SK-N-SH (cell line): ENCODE results near the gene TRA2B. TPM values are rescaled to one million over a fixed set of nuclear protein-coding genes. Genes with fewer than 3 reads are reported as not detected.
A peak's percentile ranks its signal among the peaks of the same experiment; 100 is the strongest.

Experiments used
- CTCF ChIA-PET: fragments of 300-600, 350-600 bp; formaldehyde crosslinking; extraction: SDS; loops from one replicate; lab custom pipeline; 2021; lab: Yijun Ruan, JAX
- POLR2A ChIA-PET: fragments of 350-600 bp; sonication (Branson Sonifier 250); formaldehyde crosslinking; extraction: SDS; loops from one replicate; lab custom pipeline; 2020; ENCODE audit warnings: antibody characterized with exemption, inconsistent platforms; lab: Yijun Ruan, JAX
- DNase-seq: peaks from one replicate; pipeline ENCODE4 v3.0.0; 2012
- H2AFZ ChIP-seq: fragments of 200-600 bp; sonication (generic); 2 replicates; pipeline ENCODE4 v1.8.1; 2016; ENCODE audit warnings: antibody characterized with exemption, mild to moderate bottlenecking, low read depth
- H3F3A ChIP-seq: fragments of 200-600 bp; sonication (generic); replicated peaks from 2 replicates; pipeline ENCODE3; 2016; ENCODE audit warnings: antibody characterized with exemption, mild to moderate bottlenecking; ENCODE audit not compliant: insufficient read depth
- H3K27ac ChIP-seq, 2 experiments: fragments of 200-500 bp in 1 of 2; fragments of 200-600 bp in 1 of 2; sonication (Bioruptor generic) in 1 of 2; sonication (generic), shearing (Covaris generic) in 1 of 2; 2 replicates each; pipeline versions ENCODE4 v1.5.1 to v1.6.1; 2014 to 2016; ENCODE audit warnings: low read depth in 2 of 2, inconsistent platforms in 1 of 2, low read length in 1 of 2, mild to moderate bottlenecking in 1 of 2, mixed read lengths in 1 of 2
- H3K27me3 ChIP-seq: fragments of 200-600 bp; sonication (generic), shearing (Covaris generic); 2 replicates; pipeline ENCODE4 v1.6.1; 2016; ENCODE audit warnings: mixed run types; ENCODE audit not compliant: insufficient read depth
- H3K36me3 ChIP-seq, 2 experiments: fragments of 200-500 bp in 1 of 2; fragments of 200-600 bp in 1 of 2; sonication (Bioruptor generic) in 1 of 2; sonication (generic) in 1 of 2; replicated peaks in 1 of 2; 2 replicates each; pipeline versions ENCODE3 to v1.5.1; 2014 to 2016; ENCODE audit warnings: low read length in 1 of 2, mild to moderate bottlenecking in 1 of 2; ENCODE audit not compliant: insufficient read depth in 2 of 2, control insufficient read depth in 1 of 2
- H3K4me1 ChIP-seq, 2 experiments: fragments of 200-500 bp in 1 of 2; fragments of 200-600 bp in 1 of 2; sonication (Bioruptor generic) in 1 of 2; sonication (generic), shearing (Covaris generic) in 1 of 2; 2 replicates each; pipeline versions ENCODE4 v1.5.1 to v1.6.1; 2014 to 2016; ENCODE audit warnings: low read depth in 1 of 2, low read length in 1 of 2, mixed run types in 1 of 2; ENCODE audit not compliant: insufficient read depth in 2 of 2, control insufficient read depth in 1 of 2
- H3K4me2 ChIP-seq: fragments of 200-600 bp; sonication (generic), shearing (Covaris generic); 2 replicates; pipeline ENCODE4 v1.6.1; 2017; ENCODE audit warnings: mixed run types
- H3K4me3 ChIP-seq, 2 experiments: fragments of 200-500 bp in 1 of 2; fragments of 200-600 bp in 1 of 2; sonication (Bioruptor generic) in 1 of 2; sonication (generic), shearing (Covaris generic) in 1 of 2; 2 replicates each; pipeline versions ENCODE4 v1.5.1 to v1.8.1; 2014 to 2016; ENCODE audit warnings: low read depth in 2 of 2, inconsistent platforms in 1 of 2, low read length in 1 of 2, mild to moderate bottlenecking in 1 of 2, mixed read lengths in 1 of 2, moderate library complexity in 1 of 2
- H3K79me2 ChIP-seq: fragments of 200-600 bp; sonication (generic); 2 replicates; pipeline ENCODE4 v1.8.1; 2017; ENCODE audit warnings: mild to moderate bottlenecking; ENCODE audit not compliant: insufficient read depth
- H3K9ac ChIP-seq: fragments of 200-600 bp; sonication (generic); 2 replicates; pipeline ENCODE4 v1.6.1; 2017; ENCODE audit warnings: mixed run types
- H3K9me2 ChIP-seq: fragments of 200-600 bp; sonication (generic); 2 replicates; pipeline ENCODE4 v1.6.1; 2017; ENCODE audit warnings: mixed run types
- H3K9me3 ChIP-seq: fragments of 200-600 bp; sonication (generic); 2 replicates; pipeline ENCODE4 v1.6.1; 2017; ENCODE audit warnings: mixed run types, mild to moderate bottlenecking, moderate library complexity
- H4K20me1 ChIP-seq: fragments of 200-600 bp; sonication (generic); 2 replicates; pipeline ENCODE4 v1.6.1; 2017; ENCODE audit warnings: mild to moderate bottlenecking, mixed run types; ENCODE audit not compliant: insufficient read depth
- CTCF ChIP-seq: fragments of 200-600 bp; sonication (generic); IDR thresholded peaks from 2 replicates; pipeline ENCODE4 v1.6.1; 2017; ENCODE audit warnings: antibody characterized with exemption, mild to moderate bottlenecking, moderate library complexity
- ELF1 ChIP-seq: IDR thresholded peaks from 2 replicates; pipeline ENCODE4 v1.4.0; 2012
- EP300 ChIP-seq, 2 experiments: IDR thresholded peaks; 2 replicates each; pipeline versions ENCODE4 v1.4.0 to v1.6.1; 2012; ENCODE audit warnings: borderline replicate concordance in 1 of 2, low read depth in 1 of 2, low read length in 1 of 2
- FOSL2 ChIP-seq: IDR thresholded peaks from 2 replicates; pipeline ENCODE4 v1.4.0; 2012; ENCODE audit warnings: low read depth, mild to moderate bottlenecking, moderate library complexity, borderline replicate concordance
- GABPA ChIP-seq: IDR thresholded peaks from 2 replicates; pipeline ENCODE4 v1.4.0; 2012; ENCODE audit warnings: low read depth, mild to moderate bottlenecking
- GATA2 ChIP-seq: sonication (generic); formaldehyde crosslinking; IDR thresholded peaks from 2 replicates; pipeline ENCODE4 v1.5.0; 2020; ENCODE audit warnings: mild to moderate bottlenecking, missing genetic modification reagents
- IRF3 ChIP-seq: fragments of 150-350 bp; IDR thresholded peaks from 2 replicates; pipeline ENCODE4 v1.6.1; 2016; ENCODE audit warnings: mild to moderate bottlenecking, low read depth, low read length
- JUND ChIP-seq: IDR thresholded peaks from 2 replicates; pipeline ENCODE4 v1.4.0; 2012
- MAX ChIP-seq: IDR thresholded peaks from 2 replicates; pipeline ENCODE4 v1.4.0; 2012; ENCODE audit warnings: low read depth
- MEF2A ChIP-seq: IDR thresholded peaks from 2 replicates; pipeline ENCODE4 v1.4.0; 2012; ENCODE audit warnings: low read depth, borderline replicate concordance
- MXI1 ChIP-seq: IDR thresholded peaks from 2 replicates; pipeline ENCODE4 v1.6.1; 2012; ENCODE audit warnings: mild to moderate bottlenecking, low read depth, low read length, improper control_type of control experiment
- NRF1 ChIP-seq: IDR thresholded peaks from 2 replicates; pipeline ENCODE4 v1.6.1; 2012; ENCODE audit warnings: low read depth, mild to moderate bottlenecking, low read length
- PBX3 ChIP-seq: IDR thresholded peaks from 2 replicates; pipeline ENCODE4; 2012
- POLR2AphosphoS5 ChIP-seq: IDR thresholded peaks from 2 replicates; pipeline ENCODE4 v1.6.1; 2012; ENCODE audit warnings: low read depth, low read length
- RCOR1 ChIP-seq: fragments of 150-350 bp; IDR thresholded peaks from 2 replicates; pipeline ENCODE4 v1.6.1; 2017; ENCODE audit warnings: antibody characterized with exemption, low read length
- REST ChIP-seq: IDR thresholded peaks from 2 replicates; pipeline ENCODE4 v1.6.1; 2012; ENCODE audit warnings: mild to moderate bottlenecking, low read depth, low read length, moderate library complexity
- RFX5 ChIP-seq: IDR thresholded peaks from 2 replicates; pipeline ENCODE4 v1.6.1; 2012; ENCODE audit warnings: mild to moderate bottlenecking, improper control_type of control experiment, low read length
- RXRA ChIP-seq: IDR thresholded peaks from 2 replicates; pipeline ENCODE4 v1.4.0; 2012; ENCODE audit warnings: low read depth, mild to moderate bottlenecking, borderline replicate concordance
- SIN3A ChIP-seq: IDR thresholded peaks from 2 replicates; pipeline ENCODE4 v1.6.1; 2012; ENCODE audit warnings: low read depth, mild to moderate bottlenecking, low read length, moderate library complexity, borderline replicate concordance
- SMC3 ChIP-seq: IDR thresholded peaks from 2 replicates; pipeline ENCODE4 v1.6.1; 2012; ENCODE audit warnings: low read depth, low read length, improper control_type of control experiment
- TAF1 ChIP-seq: IDR thresholded peaks from 2 replicates; pipeline ENCODE4 v1.6.1; 2012; ENCODE audit warnings: low read depth, mild to moderate bottlenecking, low read length, moderate library complexity, borderline replicate concordance
- TCF12 ChIP-seq: IDR thresholded peaks from 2 replicates; pipeline ENCODE4 v1.4.0; 2012
- TEAD4 ChIP-seq: IDR thresholded peaks from 2 replicates; pipeline ENCODE4 v1.4.0; 2012; ENCODE audit warnings: mild to moderate bottlenecking, borderline replicate concordance; ENCODE audit not compliant: insufficient read depth
- YY1 ChIP-seq: IDR thresholded peaks from 2 replicates; pipeline ENCODE4 v1.4.0; 2012; ENCODE audit warnings: low read depth, mild to moderate bottlenecking
- WGBS: methylation state at CpG from one replicate; pipeline ENCODE4 v1.1.6; 2017; ENCODE audit warnings: low lambda C conversion rate; 5-methylcytosine and 5-hydroxymethylcytosine counted together
- polyA plus RNA-seq, 3 experiments: library from polyadenylated mRNA; depleted of rRNA; stranded (reverse); fragments of >200 nt; gene quantifications; 2 replicates each; pipeline ENCODE4 v1.2.3, GENCODE V29; 2012

TRA2B gene
- polyA plus RNA-seq, 1 of the 3 experiments (the other 2 are of a cell fraction): 212 TPM

GRCh38 chr3:185936814-185937688, 763 bp downstream of the TRA2B start:
- peaks cover 5 to 21% of the 10 kb centered on the region in 2 experiments; a peak in 2 of 4 replicates for H3K4me1 ChIP-seq
- H4K20me1 ChIP-seq: peaks cover 52% of the 10 kb centered on the region
- no peaks in the 10 kb centered on the region for H3K9me3 ChIP-seq
- H3K36me3 ChIP-seq: peaks cover 0 to 9% of the 10 kb centered on the region in 2 experiments
- peak overlapping the region; percentile 74 for H3K4me2 ChIP-seq
- ChIA-PET POLR2A (interaction anchor here (0.6 to 2.3 kb wide), 11 partner anchors 9 to 847 kb away, joined by 3 to 17 read pairs (median 3); partner anchors contain the start of genes DNAJB11, EIF4A2 and SENP2), CTCF (interaction anchor here (0.6 to 2.0 kb wide), 4 partner anchors 14 to 557 kb away, joined by 3 to 4 read pairs (median 3); no protein-coding TSS in a partner anchor)
- H3K27ac ChIP-seq: peak overlapping the region; percentile 99
- H3K9ac ChIP-seq: peak overlapping the region; percentile 100
- peak overlapping the region; percentile 99 to 100 for H3K4me3 ChIP-seq
- 2% methylated on average over 20 of the region's 56 CpGs for WGBS
- no peak overlapping the region for H2AFZ ChIP-seq
- no peaks in the 10 kb centered on the region for H3K27me3 ChIP-seq
- peaks cover 18% of the 10 kb centered on the region for H3F3A ChIP-seq
- H3K9me2 ChIP-seq: no peaks in the 10 kb centered on the region
- DNase-seq: peak; percentile 83
- peaks cover 58% of the 10 kb centered on the region for H3K79me2 ChIP-seq
- TF ChIP-seq GATA2 (CRISPR knock-in tag) (no peak), FOSL2 (no peak), MXI1 (peak; percentile 74; the same call in 1 of the 2 replicates), SIN3A (0 out of 2 replicates have a peak, but pooled peaks have one; percentile 83), YY1 (peak; percentile 99), RCOR1 (0 out of 2 replicates have a peak, but pooled peaks have one; percentile 16), TEAD4 (peak; percentile 98), IRF3 (no peak), PBX3 (no peak; the same call in 1 of the 2 replicates), TCF12 (peak; percentile 37; the same call in 1 of the 2 replicates), MAX (peak; percentile 91), JUND (no peak), TAF1 (peak; percentile 98), SMC3 (no peak), EP300 (IDR thresholded peaks at IDR 0.05; ENCODE audit: borderline replicate concordance in 1 of 2, low read depth in 1 of 2, low read length in 1 of 2) (peak in 1 of 2 experiments; percentile 37; a peak in 1 of 4 replicates), MEF2A (no peak), GABPA (no peak), RXRA (no peak), RFX5 (no peak), CTCF (no peak), NRF1 (no peak), ELF1 (no peak), REST (peak; percentile 72), POLR2AphosphoS5 (peak; percentile 11)
